Osteocyte (in vitro differentiated cells): Measurements from ENCODE around the gene VWA1. TPM values are rescaled to one million over a fixed set of nuclear protein-coding genes. Genes with fewer than 3 reads are reported as not detected.
A peak's percentile ranks its signal among the peaks of the same experiment; 100 is the strongest.

ENCODE experiments used
- DNase-seq: peaks from one replicate; pipeline ENCODE4 v3.0.0; 2021; ENCODE audit warnings: mixed read lengths; ENCODE audit not compliant: unreplicated experiment; ENCODE audit errors: extremely low spot score
- H3K27ac Mint-ChIP-seq: one replicate; pipeline ENCODE4 v1.8.0; 2021; ENCODE audit warnings: mild to moderate bottlenecking, mixed read lengths; ENCODE audit not compliant: unreplicated experiment
- H3K27me3 Mint-ChIP-seq: one replicate; pipeline ENCODE4 v1.8.0; 2021; ENCODE audit warnings: mixed read lengths; ENCODE audit not compliant: unreplicated experiment
- H3K36me3 Mint-ChIP-seq: one replicate; pipeline ENCODE4 v1.8.0; 2021; ENCODE audit warnings: mixed read lengths; ENCODE audit not compliant: unreplicated experiment
- H3K4me1 Mint-ChIP-seq: one replicate; pipeline ENCODE4 v1.8.0; 2021; ENCODE audit warnings: mixed read lengths; ENCODE audit not compliant: unreplicated experiment
- H3K4me3 Mint-ChIP-seq: one replicate; pipeline ENCODE4 v1.8.0; 2021; ENCODE audit warnings: mild to moderate bottlenecking, moderate library complexity, mixed read lengths; ENCODE audit not compliant: unreplicated experiment
- H3K9me3 Mint-ChIP-seq: one replicate; pipeline ENCODE4 v1.8.0; 2021; ENCODE audit warnings: mixed read lengths; ENCODE audit not compliant: unreplicated experiment
- total RNA-seq: library from RNA; stranded (reverse); gene quantifications from 2 replicates; pipeline ENCODE4 v1.2.1, GENCODE V29; 2021
- TF ChIP-seq, protein P1 (sequence below): fragments of 200-600 bp; sonication (generic); IDR thresholded peaks from 2 replicates; pipeline ENCODE4 v1.5.0; 2021; ENCODE audit warnings: antibody characterized with exemption, mild to moderate bottlenecking, moderate library complexity

The VWA1 gene
- total RNA-seq, 1 donor from 2014 or later: 17.5 TPM

DNA sequence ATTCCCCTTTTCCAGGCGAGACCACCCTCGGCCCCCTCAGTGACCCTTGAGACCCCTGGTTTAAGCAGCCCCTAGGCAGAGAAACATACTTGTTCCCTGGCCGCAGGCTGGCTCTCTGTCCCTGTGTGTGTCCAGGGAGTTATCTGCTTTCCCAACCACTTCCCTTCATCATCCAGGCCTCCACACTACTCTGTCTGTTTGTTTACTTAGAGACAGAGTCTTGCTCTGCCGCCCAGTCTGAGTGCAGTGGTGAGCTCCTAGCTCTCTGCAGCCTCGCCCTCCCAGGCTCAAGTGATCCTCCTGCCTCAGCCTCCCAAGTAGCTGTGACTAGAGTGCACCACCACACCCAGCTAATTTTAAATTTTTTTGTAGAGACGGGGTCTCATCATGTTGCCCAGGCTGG is 5.8 kb upstream of the VWA1 start:
- DNase-seq: no peak
- H3K27me3 Mint-ChIP-seq: no peaks in the 10 kb centered on the region
- H3K4me3 Mint-ChIP-seq: peak overlapping the region; percentile 14
- TF ChIP-seq, protein P1, sequence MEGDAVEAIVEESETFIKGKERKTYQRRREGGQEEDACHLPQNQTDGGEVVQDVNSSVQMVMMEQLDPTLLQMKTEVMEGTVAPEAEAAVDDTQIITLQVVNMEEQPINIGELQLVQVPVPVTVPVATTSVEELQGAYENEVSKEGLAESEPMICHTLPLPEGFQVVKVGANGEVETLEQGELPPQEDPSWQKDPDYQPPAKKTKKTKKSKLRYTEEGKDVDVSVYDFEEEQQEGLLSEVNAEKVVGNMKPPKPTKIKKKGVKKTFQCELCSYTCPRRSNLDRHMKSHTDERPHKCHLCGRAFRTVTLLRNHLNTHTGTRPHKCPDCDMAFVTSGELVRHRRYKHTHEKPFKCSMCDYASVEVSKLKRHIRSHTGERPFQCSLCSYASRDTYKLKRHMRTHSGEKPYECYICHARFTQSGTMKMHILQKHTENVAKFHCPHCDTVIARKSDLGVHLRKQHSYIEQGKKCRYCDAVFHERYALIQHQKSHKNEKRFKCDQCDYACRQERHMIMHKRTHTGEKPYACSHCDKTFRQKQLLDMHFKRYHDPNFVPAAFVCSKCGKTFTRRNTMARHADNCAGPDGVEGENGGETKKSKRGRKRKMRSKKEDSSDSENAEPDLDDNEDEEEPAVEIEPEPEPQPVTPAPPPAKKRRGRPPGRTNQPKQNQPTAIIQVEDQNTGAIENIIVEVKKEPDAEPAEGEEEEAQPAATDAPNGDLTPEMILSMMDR: no peak
- peak overlapping the region; percentile 82 for H3K27ac Mint-ChIP-seq
- peaks cover 41% of the 10 kb centered on the region for H3K4me1 Mint-ChIP-seq
- H3K36me3 Mint-ChIP-seq: no peaks in the 10 kb centered on the region
- H3K9me3 Mint-ChIP-seq: no peaks in the 10 kb centered on the region

DNA sequence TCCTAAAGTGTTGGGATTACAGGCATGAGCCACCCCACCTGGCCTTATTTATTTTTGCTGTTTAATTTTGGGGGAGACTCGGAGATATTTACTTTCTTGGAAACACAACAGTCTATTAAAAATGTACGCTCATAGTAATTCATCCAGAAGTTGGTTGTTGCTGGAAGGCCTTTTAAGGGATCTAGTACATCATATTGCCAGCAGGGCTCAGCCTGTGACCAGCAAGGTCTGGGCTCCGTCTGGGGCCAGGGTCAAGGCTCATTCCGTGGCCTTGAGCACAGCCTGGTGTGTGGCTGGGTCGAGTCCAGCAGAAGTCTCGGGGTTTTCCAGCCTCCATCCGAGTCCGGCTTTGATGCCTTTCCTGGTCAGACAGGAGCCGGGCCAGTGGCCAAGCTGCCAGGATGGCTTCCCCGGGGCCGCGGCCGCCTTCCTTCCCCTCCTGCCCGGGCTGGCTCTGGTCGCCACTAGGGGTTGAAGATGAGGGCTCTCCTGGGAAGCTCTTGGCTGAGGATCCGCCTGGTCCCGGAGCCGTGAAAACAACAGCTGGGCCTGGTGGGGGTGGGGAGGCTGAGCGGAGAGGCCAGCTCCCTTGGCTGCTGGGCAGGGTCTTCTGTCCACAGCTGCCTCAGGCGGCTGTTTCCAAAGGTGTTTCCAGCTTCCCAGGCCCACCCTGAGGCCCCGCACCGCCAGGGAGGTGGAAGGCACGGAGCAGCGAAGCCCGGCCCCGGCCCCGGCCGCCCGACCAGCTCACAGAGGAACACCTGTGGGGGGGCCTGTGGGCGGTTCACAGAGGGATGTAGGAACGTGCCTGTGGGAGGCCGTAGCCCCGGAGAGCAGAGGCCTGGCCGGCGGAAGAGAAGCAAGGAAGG is 5.1 kb upstream of the VWA1 start:
- peak overlapping the region; percentile 82 for H3K27ac Mint-ChIP-seq
- peaks cover 46% of the 10 kb centered on the region for H3K4me1 Mint-ChIP-seq
- H3K4me3 Mint-ChIP-seq: no peak overlapping the region

DNA sequence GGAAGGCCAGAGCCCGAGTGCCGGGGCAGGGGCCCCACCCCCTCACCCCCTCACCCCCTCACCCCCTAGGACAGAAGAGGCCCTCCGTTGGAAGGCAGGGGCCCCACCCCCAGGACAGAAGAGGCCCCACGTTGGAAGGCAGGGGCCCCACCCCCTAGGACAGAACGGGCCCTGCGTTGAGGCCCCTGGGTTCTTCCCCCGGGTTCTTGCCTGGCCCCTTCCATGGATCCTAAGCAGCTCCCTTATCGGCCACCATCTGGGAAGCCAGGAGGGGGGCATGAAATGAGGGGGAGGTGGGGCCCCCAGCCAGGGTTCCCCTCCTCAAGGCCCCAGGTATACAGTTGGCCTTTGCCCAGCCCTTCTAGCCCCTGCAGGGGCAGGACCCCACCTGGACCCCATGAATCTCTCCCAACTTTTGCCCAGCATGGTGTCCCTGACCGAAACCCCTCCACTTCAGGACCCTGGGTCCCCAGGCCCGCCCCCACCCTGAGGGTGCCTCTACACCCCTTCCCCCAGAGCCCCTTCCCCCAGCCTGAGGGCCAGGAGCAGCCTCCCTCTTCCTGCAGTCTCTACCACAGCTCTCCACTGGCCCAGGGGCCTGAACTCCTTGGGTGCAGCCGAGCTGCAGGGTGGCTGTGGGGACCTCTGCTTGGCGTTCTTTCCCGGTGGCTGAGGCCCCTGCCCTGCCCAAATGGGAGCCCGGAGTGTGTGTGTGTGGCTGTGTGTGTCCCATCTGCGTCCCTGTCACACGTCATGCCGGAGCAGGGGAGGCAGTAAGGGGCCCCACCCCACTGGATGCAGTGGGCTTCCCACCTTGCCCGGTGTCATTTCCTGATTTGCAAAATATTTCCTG is 4.3 kb upstream of the VWA1 start:
- H3K4me1 Mint-ChIP-seq: peaks cover 46% of the 10 kb centered on the region
- no peaks in the 10 kb centered on the region for H3K27me3 Mint-ChIP-seq
- no peak overlapping the region for H3K27ac Mint-ChIP-seq
- no peaks in the 10 kb centered on the region for H3K9me3 Mint-ChIP-seq
- H3K36me3 Mint-ChIP-seq: no peaks in the 10 kb centered on the region
- no peak overlapping the region for H3K4me3 Mint-ChIP-seq
- TF ChIP-seq, protein P1: no peak
- no peak for DNase-seq

More for the DNA sequence above, 5.1 kb upstream of the VWA1 start:
- TF ChIP-seq, protein P1: peak; percentile 22
- Mint-ChIP-seq H3K36me3 (no peaks in the 10 kb centered on the region), H3K9me3 (no peaks in the 10 kb centered on the region), H3K27me3 (no peaks in the 10 kb centered on the region)
- peak; percentile 87 for DNase-seq

DNA sequence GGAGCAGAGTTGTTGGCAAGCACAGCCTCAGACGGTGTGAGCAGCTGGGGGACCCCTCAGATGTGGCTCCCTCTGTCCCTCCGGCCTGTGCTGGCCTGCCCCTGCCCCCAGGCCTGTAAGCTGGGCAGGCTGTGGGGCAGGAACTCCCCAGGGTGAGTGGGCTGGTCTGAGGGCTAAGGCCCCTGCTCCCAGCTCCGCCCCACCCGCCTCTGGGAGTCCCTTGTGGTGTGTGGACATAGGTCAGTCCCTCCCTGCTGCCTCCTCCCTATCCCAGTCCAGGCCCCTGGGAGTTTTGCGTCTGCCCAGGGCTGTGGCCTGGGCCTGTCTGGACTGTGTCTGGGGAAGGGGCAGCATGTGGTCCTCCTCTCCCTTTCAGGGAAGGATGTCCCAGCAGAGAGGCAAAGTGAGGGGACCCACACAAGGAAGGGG is 3.6 kb upstream of the VWA1 start:
- Mint-ChIP-seq H3K9me3 (no peaks in the 10 kb centered on the region), H3K4me1 (peaks cover 49% of the 10 kb centered on the region), H3K4me3 (no peak overlapping the region), H3K27ac (peak overlapping the region; percentile 60), H3K27me3 (no peaks in the 10 kb centered on the region), H3K36me3 (no peaks in the 10 kb centered on the region)
- DNase-seq: peak; percentile 84
- TF ChIP-seq, protein P1: no peak
